ENCODE data around the gene KLHL24.

DNA sequence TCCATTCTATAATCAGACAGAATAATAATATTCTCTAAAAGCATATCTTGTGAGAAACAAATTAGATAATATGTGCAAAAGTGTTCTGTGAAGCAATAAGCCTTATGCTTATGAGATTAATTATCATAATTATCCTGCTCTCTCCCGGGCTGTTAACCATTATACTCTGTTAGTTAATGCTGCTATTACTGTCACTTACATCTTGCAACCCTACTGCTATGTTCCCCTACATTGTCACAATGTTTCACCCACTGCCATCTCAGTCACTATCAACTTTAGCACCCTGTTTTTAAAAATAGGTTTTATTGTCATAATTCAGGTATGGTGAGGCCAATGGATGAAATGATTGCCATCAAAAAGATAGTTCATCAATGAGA is 15.2 kb upstream of the KLHL24 start:
- no peak for TF ChIP-seq EZH2 (IDR thresholded peaks at IDR 0.05; ENCODE audit: low read depth)
- TF ChIP-seq, protein P1, sequence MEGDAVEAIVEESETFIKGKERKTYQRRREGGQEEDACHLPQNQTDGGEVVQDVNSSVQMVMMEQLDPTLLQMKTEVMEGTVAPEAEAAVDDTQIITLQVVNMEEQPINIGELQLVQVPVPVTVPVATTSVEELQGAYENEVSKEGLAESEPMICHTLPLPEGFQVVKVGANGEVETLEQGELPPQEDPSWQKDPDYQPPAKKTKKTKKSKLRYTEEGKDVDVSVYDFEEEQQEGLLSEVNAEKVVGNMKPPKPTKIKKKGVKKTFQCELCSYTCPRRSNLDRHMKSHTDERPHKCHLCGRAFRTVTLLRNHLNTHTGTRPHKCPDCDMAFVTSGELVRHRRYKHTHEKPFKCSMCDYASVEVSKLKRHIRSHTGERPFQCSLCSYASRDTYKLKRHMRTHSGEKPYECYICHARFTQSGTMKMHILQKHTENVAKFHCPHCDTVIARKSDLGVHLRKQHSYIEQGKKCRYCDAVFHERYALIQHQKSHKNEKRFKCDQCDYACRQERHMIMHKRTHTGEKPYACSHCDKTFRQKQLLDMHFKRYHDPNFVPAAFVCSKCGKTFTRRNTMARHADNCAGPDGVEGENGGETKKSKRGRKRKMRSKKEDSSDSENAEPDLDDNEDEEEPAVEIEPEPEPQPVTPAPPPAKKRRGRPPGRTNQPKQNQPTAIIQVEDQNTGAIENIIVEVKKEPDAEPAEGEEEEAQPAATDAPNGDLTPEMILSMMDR (conservative IDR thresholded peaks at IDR 0.05) = no peak
